ENCODE results near the gene PHYKPL. TPM values are rescaled to one million over a fixed set of nuclear protein-coding genes. Genes with fewer than 3 reads are reported as not detected.

The PHYKPL gene
- total RNA-seq, 2 experiments from 2014 or later = 60.4 to 62.1 TPM

DNA sequence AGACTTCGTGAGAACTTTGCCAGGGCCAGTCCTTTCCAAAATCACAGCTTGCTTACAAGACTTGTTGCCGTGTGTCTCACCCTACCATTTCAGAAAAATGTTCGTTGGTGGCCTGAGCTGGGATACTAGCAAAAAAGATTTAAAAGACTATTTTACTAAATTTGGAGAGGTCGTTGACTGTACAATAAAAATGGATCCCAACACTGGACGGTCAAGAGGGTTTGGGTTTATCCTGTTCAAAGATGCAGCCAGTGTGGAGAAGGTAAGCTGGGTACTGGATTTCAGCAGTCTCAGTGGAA, 26.9 kb downstream of the PHYKPL start:
- Mint-ChIP-seq H3K9me3 (no peaks in the 10 kb centered on the region), H3K27ac (peak overlapping the region; percentile 86), H3K4me1 (ENCODE audit: low read depth) (peaks cover 39% of the 10 kb centered on the region), H3K4me3 (peak overlapping the region; percentile 86), H3K27me3 (peaks cover 2% of the 10 kb centered on the region), H3K36me3 (ENCODE audit: low read depth) (peaks cover 56% of the 10 kb centered on the region)
- DNase-seq (no peak), ATAC-seq (no peak)
- TF ChIP-seq, protein P1, sequence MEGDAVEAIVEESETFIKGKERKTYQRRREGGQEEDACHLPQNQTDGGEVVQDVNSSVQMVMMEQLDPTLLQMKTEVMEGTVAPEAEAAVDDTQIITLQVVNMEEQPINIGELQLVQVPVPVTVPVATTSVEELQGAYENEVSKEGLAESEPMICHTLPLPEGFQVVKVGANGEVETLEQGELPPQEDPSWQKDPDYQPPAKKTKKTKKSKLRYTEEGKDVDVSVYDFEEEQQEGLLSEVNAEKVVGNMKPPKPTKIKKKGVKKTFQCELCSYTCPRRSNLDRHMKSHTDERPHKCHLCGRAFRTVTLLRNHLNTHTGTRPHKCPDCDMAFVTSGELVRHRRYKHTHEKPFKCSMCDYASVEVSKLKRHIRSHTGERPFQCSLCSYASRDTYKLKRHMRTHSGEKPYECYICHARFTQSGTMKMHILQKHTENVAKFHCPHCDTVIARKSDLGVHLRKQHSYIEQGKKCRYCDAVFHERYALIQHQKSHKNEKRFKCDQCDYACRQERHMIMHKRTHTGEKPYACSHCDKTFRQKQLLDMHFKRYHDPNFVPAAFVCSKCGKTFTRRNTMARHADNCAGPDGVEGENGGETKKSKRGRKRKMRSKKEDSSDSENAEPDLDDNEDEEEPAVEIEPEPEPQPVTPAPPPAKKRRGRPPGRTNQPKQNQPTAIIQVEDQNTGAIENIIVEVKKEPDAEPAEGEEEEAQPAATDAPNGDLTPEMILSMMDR (IDR thresholded peaks at IDR 0.05) = no peak
- ChIA-PET CTCF (interaction anchor here (0.9 kb wide), 1 partner anchor 130 kb away, joined by 6 read pairs; no protein-coding TSS in a partner anchor), POLR2A (interaction anchor here (0.7 to 16.9 kb wide), 8 partner anchors 10 to 1417 kb away, joined by 3 to 431 read pairs (median 6); partner anchors contain the start of genes HNRNPH1 and PHYKPL)
- intact Hi-C loops (cut with micrococcal nuclease) = no loop called here

DNA sequence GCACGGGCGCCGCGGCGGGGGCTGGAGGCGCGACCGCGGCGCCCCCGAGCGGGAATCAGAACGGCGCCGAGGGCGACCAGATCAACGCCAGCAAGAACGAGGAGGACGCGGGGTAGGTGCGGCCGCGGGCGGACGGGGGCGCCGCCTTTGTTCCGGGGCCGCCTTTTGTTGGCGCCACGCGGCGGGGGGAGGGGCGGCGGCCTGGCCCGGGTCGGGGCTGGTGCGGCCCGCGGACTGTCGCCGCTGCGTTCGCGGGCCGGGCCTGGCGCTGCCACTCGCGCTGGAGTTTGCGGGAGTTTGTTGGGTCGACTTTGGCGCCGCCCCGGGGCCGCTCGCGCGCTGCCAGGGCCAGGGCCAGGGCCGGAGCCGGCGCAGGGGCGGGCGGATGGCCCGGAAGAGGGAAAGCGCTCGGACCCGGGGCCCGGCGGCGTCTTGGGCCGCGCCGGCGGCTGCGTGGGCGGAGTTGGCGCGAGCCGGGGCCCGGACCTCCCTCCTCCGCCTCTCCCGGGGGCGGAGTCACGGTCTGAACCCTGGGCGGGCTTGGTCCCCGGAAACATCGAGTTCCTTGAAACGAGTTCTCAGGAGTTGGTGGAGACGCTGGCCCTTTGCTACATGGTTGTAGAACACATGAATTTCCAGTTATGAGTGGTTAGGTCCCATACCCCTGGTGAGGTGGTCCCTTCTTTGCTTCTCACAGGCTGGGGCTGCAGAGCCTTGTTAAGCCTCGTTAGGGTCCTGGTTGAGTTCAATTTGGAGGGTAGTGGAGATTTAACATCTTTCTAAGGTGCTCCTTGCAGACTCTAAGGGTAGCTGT, 27.5 kb downstream of the PHYKPL start:
- Mint-ChIP-seq H3K27ac (peak overlapping the region; percentile 86), H3K4me1 (ENCODE audit: low read depth) (peaks cover 39% of the 10 kb centered on the region), H3K9me3 (no peaks in the 10 kb centered on the region), H3K4me3 (peak overlapping the region; percentile 97), H3K27me3 (peaks cover 2% of the 10 kb centered on the region), H3K36me3 (ENCODE audit: low read depth) (peaks cover 51% of the 10 kb centered on the region)
- POLR2A ChIA-PET = interaction anchor here (0.6 to 16.9 kb wide), 29 partner anchors 10 to 1417 kb away, joined by 3 to 431 read pairs (median 4); partner anchors contain the start of genes HNRNPH1, N4BP3, NHP2 and PHYKPL
- DNase-seq (peak; percentile 86), ATAC-seq (peak; percentile 62)
- CTCF ChIA-PET = interaction anchor here (0.9 to 1.4 kb wide), 3 partner anchors 25 to 130 kb away, joined by 5 to 6 read pairs (median 6); no protein-coding TSS in a partner anchor
- intact Hi-C loops (cut with micrococcal nuclease) = no loop called here
- TF ChIP-seq, protein P1 (IDR thresholded peaks at IDR 0.05) = no peak

DNA sequence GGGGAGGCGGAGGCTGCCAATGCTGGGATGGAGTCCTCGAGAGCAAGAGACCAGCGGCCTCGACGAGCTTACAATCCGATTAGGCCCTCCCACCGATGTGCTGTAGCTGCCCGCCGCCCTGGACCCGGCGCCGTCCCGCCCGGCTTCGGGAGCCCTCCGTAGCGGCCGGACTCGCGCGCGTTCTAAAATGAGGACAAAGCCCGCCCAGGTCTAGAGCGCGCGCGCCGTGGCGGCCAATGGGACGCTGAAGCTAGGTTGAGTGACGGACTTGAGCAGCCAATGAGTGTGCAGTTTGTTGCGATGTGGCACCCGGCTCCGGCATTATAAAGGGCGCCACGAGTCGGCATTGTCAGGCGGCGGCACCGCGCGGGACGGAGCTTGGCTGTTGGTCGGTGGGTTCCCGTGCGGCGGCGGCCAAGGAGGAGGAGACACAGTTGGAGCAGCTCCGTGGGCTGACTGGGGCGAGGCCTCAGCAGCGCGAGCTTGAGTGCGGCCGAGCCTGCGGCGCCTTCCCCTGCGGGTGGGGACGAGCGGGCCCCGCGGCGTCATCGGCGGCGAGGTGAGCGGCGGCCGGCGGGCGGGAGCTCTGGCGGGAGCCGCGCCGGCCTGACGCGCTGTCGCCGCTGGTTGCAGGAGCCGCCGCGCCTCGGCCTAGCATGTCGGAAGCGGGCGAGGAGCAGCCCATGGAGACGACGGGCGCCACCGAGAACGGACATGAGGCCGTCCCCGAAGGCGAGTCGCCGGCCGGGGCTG, 28.2 kb downstream of the PHYKPL start, which contains the start of gene HNRNPAB:
TSS of gene HNRNPAB (plus strand) at position 352 of the 753 bp plus-strand sequence. CDS start at position 657, 305 bp downstream.
- peak; percentile 97 for DNase-seq
- ATAC-seq = peak; percentile 83
- H3K27me3 Mint-ChIP-seq = peaks cover 2% of the 10 kb centered on the region
- intact Hi-C loops (cut with micrococcal nuclease) = no loop called here
- TF ChIP-seq, protein P1 (IDR thresholded peaks at IDR 0.05) = no peak
- peaks cover 43% of the 10 kb centered on the region for H3K36me3 Mint-ChIP-seq (ENCODE audit: low read depth)
- peaks cover 39% of the 10 kb centered on the region for H3K4me1 Mint-ChIP-seq (ENCODE audit: low read depth)
- no peaks in the 10 kb centered on the region for H3K9me3 Mint-ChIP-seq
- H3K4me3 Mint-ChIP-seq = peak within 1 kb of the TSS; percentile 97
- H3K27ac Mint-ChIP-seq = peak within 1 kb of the TSS; percentile 99
- ChIA-PET CTCF (interaction anchor here (0.7 to 1.4 kb wide), 4 partner anchors 11 to 128 kb away, joined by 3 to 6 read pairs (median 4); no protein-coding TSS in a partner anchor), POLR2A (interaction anchor here (0.6 to 16.9 kb wide), 31 partner anchors 9 to 1355 kb away, joined by 3 to 431 read pairs (median 4); partner anchors contain the start of genes N4BP3, NHP2 and PHYKPL)

DNA sequence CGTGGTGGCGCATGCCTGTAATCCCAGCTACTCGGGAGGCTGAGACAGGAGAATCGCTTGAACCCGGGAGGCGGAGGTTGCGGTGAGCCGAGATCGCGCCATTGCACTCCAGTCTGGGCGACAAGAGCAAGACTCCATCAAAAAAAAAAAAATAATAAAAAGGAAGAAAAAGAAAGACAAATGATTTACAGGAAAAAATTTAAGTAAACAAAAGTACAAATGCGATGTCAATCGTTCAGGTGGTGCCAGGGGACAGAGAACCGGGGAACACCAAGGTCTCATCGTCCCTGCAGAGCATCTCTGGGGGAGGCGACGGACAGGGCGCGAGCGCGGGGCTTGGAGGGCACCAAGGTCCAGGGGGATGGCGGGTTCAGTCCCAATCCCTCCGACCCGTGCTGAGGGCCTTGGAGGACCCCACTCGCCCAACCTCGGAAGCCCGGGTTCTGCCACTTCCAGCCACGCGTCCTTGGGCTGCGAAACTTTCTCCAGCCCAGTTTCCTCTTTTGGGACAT, 28.9 kb downstream of the PHYKPL start:
- peaks cover 2% of the 10 kb centered on the region for H3K27me3 Mint-ChIP-seq
- DNase-seq (peak; percentile 52), ATAC-seq (peak; percentile 19)
- POLR2A ChIA-PET = interaction anchor here (0.7 to 16.9 kb wide), 23 partner anchors 8 to 1355 kb away, joined by 3 to 431 read pairs (median 4); partner anchors contain the start of genes N4BP3, NHP2 and PHYKPL
- CTCF ChIA-PET = interaction anchor here (0.7 to 1.4 kb wide), 5 partner anchors 10 to 128 kb away, joined by 3 to 6 read pairs (median 4); no protein-coding TSS in a partner anchor
- no peaks in the 10 kb centered on the region for H3K9me3 Mint-ChIP-seq
- H3K27ac Mint-ChIP-seq = peak overlapping the region; percentile 99
- peaks cover 37% of the 10 kb centered on the region for H3K4me1 Mint-ChIP-seq (ENCODE audit: low read depth)
- TF ChIP-seq, protein P1 (IDR thresholded peaks at IDR 0.05) = no peak
- intact Hi-C loops (cut with micrococcal nuclease) = no loop called here
- H3K4me3 Mint-ChIP-seq = peak overlapping the region; percentile 97
- peaks cover 36% of the 10 kb centered on the region for H3K36me3 Mint-ChIP-seq (ENCODE audit: low read depth)

Measured in activated CD8-positive, alpha-beta T cell treated with anti-CD3 and anti-CD28 coated beads for 36 hours (primary cell).